Measurements from ENCODE around the gene TRNT1. TPM values are rescaled to one million over a fixed set of nuclear protein-coding genes. Genes with fewer than 3 reads are reported as not detected.

The TRNT1 gene
- total and polyA plus RNA-seq, 4 donors, result 10.0 to 37.6 (median 16.5) TPM

- Histone ChIP-seq H3K9me3 (ENCODE audit: control insufficient read depth in 4 of 4, insufficient read depth in 3 of 4, low read length in 3 of 4) (peaks cover 0 to 2% (median 0%) of the 10 kb centered on the region in 4 donors), H3K4me3 (no peak overlapping the region), H3K9ac (ENCODE audit: insufficient read depth in 1 of 2, low read length in 2 of 2) (no peak overlapping the region), H3K27me3 (ENCODE audit: control insufficient read depth in 3 of 3, insufficient read depth in 3 of 3, low read length in 2 of 3) (no peaks in the 10 kb centered on the region), H3K27ac (ENCODE audit: low read depth in 1 of 2, low read length in 1 of 2) (no peak overlapping the region), H3K4me1 (ENCODE audit: control insufficient read depth in 5 of 5, insufficient read depth in 5 of 5, low read length in 5 of 5) (peaks cover 0 to 3% (median 0%) of the 10 kb centered on the region in 5 donors), H3K36me3 (ENCODE audit: control insufficient read depth in 4 of 4, insufficient read depth in 4 of 4, low read length in 4 of 4) (no peaks in the 10 kb centered on the region)
- no peak for ATAC-seq (ENCODE audit: insufficient read depth, low FRiP score)
- DNase-seq, result no peak
- WGBS, 2 donors, result 58 to 72% methylated on average over 4 of the region's 4 CpGs
- TF ChIP-seq CTCF (IDR thresholded peaks at IDR 0.05; ENCODE audit: control extremely low read depth, extremely low read depth), result no peak
These were observed 13.6 kb upstream of the TRNT1 start for GRCh38 chr3:3113042-3113709.

GRCh38 chr3:3117651-3118050 is 9.1 kb upstream of the TRNT1 start:
- Histone ChIP-seq H3K27me3 (ENCODE audit: control insufficient read depth in 3 of 3, insufficient read depth in 3 of 3, low read length in 2 of 3) (no peaks in the 10 kb centered on the region), H3K4me1 (ENCODE audit: control insufficient read depth in 5 of 5, insufficient read depth in 5 of 5, low read length in 5 of 5) (no peaks in the 10 kb centered on the region), H3K4me3 (no peak overlapping the region), H3K9me3 (ENCODE audit: control insufficient read depth in 4 of 4, insufficient read depth in 3 of 4, low read length in 3 of 4) (peaks cover 0 to 2% (median 0%) of the 10 kb centered on the region in 4 donors), H3K27ac (ENCODE audit: low read depth in 1 of 2, low read length in 1 of 2) (no peak overlapping the region), H3K36me3 (ENCODE audit: control insufficient read depth in 4 of 4, insufficient read depth in 4 of 4, low read length in 4 of 4) (no peaks in the 10 kb centered on the region), H3K9ac (ENCODE audit: insufficient read depth in 1 of 2, low read length in 2 of 2) (no peak overlapping the region)
- ATAC-seq (ENCODE audit: insufficient read depth, low FRiP score) (no peak), DNase-seq (no peak)
- WGBS, 2 donors, result 92 to 94% methylated on average over 2 of the region's 2 CpGs
- TF ChIP-seq CTCF (IDR thresholded peaks at IDR 0.05; ENCODE audit: control extremely low read depth, extremely low read depth), result no peak

GRCh38 chr3:3119393-3119851 is 7.3 kb upstream of the TRNT1 start:
- no peak overlapping the region for H3K9ac ChIP-seq (ENCODE audit: insufficient read depth in 1 of 2, low read length in 2 of 2)
- WGBS, 2 donors, result 70 to 73% methylated on average over 4 of the region's 4 CpGs
- H3K4me3 ChIP-seq, result no peak overlapping the region
- H3K9me3 ChIP-seq (ENCODE audit: control insufficient read depth in 4 of 4, insufficient read depth in 3 of 4, low read length in 3 of 4), result no peaks in the 10 kb centered on the region
- no peaks in the 10 kb centered on the region for H3K36me3 ChIP-seq (ENCODE audit: control insufficient read depth in 4 of 4, insufficient read depth in 4 of 4, low read length in 4 of 4)
- ATAC-seq (ENCODE audit: insufficient read depth, low FRiP score) (no peak), DNase-seq (no peak)
- H3K27me3 ChIP-seq (ENCODE audit: control insufficient read depth in 3 of 3, insufficient read depth in 3 of 3, low read length in 2 of 3), result no peaks in the 10 kb centered on the region
- no peak overlapping the region for H3K27ac ChIP-seq (ENCODE audit: low read depth in 1 of 2, low read length in 1 of 2)
- no peak for TF ChIP-seq CTCF (IDR thresholded peaks at IDR 0.05; ENCODE audit: control extremely low read depth, extremely low read depth)
- no peaks in the 10 kb centered on the region for H3K4me1 ChIP-seq (ENCODE audit: control insufficient read depth in 5 of 5, insufficient read depth in 5 of 5, low read length in 5 of 5)
